GM11168 (cell line): ENCODE results near the gene MEP1A.
"Not testable (repeated sequence)": the region's sequence is repeated elsewhere in the genome, so short reads cannot be mapped to it uniquely, and the experiment has no call there.

ENCODE experiments used
- in situ Hi-C: fragments of 300-500 bp; cut with MboI; formaldehyde crosslinking; loops from one replicate; pipeline ENCODE4 v1.12.0; 2022; ENCODE audit warnings: low sequenced_read_pairs; ENCODE audit not compliant: unreplicated experiment

MEP1A gene

GRCh38 chr6:46819561-46819960, 26.4 kb downstream of the MEP1A start:
- in situ Hi-C loops, result no loop called here

GRCh38 chr6:46821458-46821881, 28.3 kb downstream of the MEP1A start:
- in situ Hi-C loops, result no loop called here

- in situ Hi-C loops, result no loop called here
Observed at GRCh38 chr6:46828939-46829338, 35.8 kb downstream of the MEP1A start.

DNA sequence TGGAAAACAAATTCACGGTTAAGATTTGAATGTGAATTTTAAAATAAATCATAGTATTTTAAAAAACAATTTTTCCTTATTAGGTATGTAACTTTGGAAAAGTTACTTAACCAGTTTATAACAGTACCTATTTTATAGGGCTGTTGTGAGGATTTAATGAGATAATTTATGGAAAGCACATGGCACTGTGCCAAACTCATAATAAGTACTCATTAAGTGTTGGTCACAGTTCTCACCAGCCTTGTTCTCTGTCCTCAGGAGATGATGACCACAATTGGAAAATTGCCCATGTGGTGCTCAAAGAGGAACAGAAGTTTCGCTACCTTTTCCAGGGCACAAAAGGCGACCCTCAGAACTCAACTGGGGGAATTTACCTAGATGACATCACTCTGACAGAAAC, 39.6 kb downstream of the MEP1A start:
- in situ Hi-C loops, result no loop called here

- in situ Hi-C loops, result not testable (repeated sequence)
Observed at GRCh38 chr6:46834257-46834916, 41.2 kb downstream of the MEP1A start.

GRCh38 chr6:46834991-46835390, 41.8 kb downstream of the MEP1A start:
- in situ Hi-C loops, result not testable (repeated sequence)

DNA sequence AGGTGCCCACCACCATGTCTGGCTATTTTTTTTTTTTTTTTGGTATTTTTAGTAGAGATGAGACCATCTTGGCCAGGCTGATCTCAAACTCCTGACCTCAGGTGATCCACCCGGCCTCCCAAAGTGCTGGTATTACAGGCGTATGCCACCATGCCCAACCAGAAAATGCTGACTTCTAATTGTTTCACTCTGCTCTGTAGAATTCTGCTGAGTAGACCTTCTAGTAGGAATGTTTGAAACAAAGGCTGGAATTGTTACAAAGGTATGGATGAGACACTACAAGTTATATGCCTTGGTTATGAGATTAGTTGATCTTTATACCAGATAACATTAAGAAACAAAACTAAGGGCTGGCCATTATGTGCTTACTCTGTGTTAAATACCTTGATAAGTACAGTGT, 44.8 kb downstream of the MEP1A start:
- in situ Hi-C loops, result no loop called here

- in situ Hi-C loops, result not testable (repeated sequence)
Observed at GRCh38 chr6:46842252-46842846, 49.2 kb downstream of the MEP1A start.

DNA sequence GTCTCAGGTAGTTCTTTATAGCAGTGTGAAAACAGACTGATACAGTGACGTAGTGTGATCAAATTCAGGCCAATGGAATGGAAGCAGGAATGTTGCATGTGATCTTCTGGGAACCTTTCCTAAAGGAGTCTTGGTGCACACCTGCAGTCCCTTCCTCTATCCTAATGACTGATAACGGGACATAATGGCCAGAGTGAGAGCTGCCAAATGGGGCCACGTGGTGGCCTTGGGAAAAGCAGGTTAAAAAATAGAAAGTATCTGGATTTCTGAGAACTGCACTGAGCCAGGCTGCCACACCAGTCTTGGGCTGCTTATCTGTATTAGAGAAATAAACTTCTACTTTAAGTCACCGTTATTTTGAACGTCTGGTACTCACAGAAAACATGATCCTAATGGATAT, 51.9 kb downstream of the MEP1A start:
- in situ Hi-C loops, result no loop called here

GRCh38 chr6:46848684-46849360, 55.6 kb downstream of the MEP1A start:
- in situ Hi-C loops, result no loop called here

- in situ Hi-C loops, result no loop called here
Observed at GRCh38 chr6:46849361-46849690, 56.1 kb downstream of the MEP1A start.

DNA sequence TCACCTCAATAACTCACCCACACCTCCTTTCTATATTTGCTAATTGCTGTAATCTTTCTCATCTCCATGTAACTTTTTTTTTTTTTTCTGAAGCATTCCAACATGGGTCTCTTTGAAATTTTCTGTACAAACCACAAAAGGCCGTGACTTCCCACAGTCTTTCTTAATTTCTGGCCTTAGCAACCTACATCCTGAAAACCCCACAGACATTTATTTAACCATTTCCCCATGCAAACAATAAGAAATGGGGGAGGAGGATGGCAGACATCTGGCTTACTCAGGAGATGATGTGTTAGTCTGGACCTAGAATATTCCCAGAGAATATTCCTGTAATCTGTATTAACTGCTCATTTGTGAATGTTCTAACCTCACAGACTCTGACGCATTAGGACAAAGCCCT, 57.6 kb downstream of the MEP1A start:
- in situ Hi-C loops, result no loop called here

DNA sequence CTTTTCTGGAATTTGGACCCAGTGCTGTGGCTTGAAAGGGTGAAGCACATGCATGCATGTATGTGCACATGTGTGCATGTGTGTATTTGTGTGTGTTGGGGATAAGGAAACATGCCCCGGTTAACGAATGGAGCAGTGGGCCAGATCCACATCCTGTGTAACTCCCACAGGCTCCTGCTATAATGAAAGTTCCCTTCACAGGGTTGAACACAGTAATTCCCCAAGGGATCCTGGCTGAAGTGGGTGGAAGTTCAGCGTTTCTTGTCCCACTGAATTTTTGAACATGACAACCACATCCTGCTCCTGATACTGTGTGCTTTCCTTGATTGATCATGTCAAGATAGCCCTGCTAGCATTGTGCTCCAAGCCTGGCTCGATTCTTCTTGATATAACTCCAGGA, 58.4 kb downstream of the MEP1A start:
- in situ Hi-C loops, result not testable (repeated sequence)

DNA sequence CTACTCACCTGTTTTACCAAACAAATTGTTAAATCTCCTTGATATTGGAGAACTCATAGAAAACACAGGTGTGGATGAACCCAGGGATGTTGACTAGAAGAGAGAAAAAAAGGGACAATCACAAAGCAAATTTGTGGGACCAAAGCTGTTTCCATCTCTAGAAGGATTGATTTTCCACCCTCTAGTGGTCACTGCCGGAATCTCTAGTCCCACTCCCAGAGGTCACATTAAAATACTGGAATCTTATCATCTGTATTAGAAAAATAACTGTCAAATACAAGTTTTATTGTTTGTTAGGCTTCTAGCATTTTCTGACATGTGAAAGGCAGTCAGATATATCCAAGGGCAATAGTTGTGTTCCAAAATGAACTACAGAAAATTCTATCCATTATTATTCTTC, 62.8 kb downstream of the MEP1A start:
- in situ Hi-C loops, result not testable (repeated sequence)

- in situ Hi-C loops, result no loop called here
Observed at GRCh38 chr6:46862381-46862780, 69.2 kb downstream of the MEP1A start.

- in situ Hi-C loops, result no loop called here
Observed at GRCh38 chr6:46863791-46864190, 70.6 kb downstream of the MEP1A start.

GRCh38 chr6:46865221-46865620, 72.0 kb downstream of the MEP1A start:
- in situ Hi-C loops, result no loop called here

- in situ Hi-C loops, result no loop called here
Observed at GRCh38 chr6:46867411-46867810, 74.2 kb downstream of the MEP1A start.

GRCh38 chr6:46876126-46876525, 82.9 kb downstream of the MEP1A start:
- in situ Hi-C loops, result no loop called here

DNA sequence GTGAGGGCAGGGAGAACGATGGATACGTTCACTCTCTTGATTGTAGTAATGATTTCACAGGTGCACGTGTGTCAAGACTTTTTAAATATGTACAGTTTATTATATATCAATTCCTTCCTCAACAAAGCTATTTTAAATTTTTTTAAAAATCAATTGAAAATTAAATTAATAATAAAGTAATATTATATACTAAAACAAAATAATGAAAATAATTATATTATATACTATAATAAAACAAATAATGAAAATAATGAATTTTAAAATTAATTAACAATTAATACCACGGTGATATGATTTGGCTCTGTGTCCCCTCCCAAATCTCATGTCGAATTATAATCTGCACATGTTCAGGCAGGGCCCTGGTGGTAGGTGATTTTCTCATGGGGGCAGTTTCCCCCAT, 85.8 kb downstream of the MEP1A start:
- in situ Hi-C loops, result no loop called here

DNA sequence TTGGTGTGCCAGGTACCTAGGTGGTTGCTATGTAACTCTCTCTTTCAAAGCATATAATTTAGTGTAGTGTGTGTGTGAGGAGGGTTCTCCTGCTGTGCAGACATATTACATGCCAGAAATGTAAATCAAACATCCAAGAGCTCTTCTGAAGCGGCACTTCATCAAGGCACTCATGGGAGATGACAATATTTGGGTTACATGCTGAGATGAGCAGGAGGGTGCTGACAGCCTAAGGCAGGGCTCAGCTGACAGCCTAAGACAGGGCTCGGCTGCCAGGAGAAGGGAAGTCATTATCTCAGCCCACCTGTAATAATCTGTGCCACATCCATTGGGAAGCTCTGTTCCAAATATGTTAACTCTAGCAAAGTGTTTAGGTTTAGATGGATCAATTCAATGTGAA, 89.5 kb downstream of the MEP1A start:
- in situ Hi-C loops, result no loop called here

DNA sequence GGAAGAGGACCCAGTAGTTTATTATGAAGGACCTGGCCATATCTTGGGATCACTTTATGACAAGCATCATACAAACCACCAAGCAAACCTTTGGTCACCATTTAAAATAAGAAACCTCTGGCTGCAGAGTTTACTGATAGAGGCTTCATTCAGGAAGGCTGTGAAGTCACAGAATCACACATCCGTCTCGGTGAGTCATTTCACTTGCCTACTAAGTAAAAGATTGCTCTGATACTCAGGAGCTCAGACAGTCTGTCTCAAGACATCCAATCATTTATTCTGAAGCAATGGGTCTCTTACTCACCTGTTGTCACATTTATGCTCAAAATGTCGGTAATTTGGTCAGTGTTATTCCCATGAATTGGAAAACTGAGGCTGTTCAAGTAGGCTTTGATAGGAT, 94.8 kb downstream of the MEP1A start:
- in situ Hi-C loops, result no loop called here
